GM19463 (cell line): ENCODE results near the gene ENTPD2.

ENCODE experiments used
- ATAC-seq: cut with Tn5 transposase; IDR thresholded peaks from one replicate; pipeline ENCODE4 v1.9.1; 2021; ENCODE audit warnings: mild to moderate bottlenecking, moderate library complexity; ENCODE audit not compliant: unreplicated experiment

Gene ENTPD2

GRCh38 chr9:137018761-137019559, 34.9 kb downstream of the ENTPD2 start:
- no peak for ATAC-seq

DNA sequence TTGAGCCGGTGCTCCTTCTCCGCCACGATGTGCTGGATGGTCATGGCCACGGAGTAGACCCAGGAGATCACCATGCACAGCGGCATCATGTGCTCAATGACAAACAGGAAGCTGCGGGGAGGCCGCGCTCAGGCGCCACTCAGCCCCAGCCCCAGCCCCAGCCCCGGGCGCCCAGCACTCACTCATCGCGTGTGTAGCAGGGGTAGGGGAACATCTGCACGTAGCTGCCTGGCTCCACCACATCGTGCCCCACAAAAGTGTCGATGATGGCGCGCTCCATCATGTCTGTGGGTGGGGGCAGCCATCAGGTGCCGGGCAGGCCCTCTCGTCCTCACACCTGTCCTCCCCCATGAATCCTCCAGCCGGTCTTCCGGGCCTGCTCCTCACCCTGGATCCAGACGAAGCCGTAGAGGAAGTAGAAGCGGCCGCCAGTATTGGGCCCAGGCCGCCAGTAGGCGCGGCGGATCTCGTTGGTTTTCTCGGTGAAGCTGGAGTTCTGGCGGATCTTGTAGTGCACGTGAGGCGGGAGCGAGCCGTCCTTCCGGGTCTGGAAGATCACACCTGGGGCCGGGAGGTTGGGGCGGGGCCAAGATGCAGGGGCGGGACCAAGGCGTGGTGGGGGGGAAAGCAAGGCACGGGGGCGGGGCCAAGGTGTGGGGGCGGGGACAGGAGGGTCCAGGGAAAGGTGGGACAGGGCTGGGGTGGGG, 35.9 kb downstream of the ENTPD2 start:
- ATAC-seq, result no peak

- no peak for ATAC-seq
These were observed 36.8 kb downstream of the ENTPD2 start for GRCh38 chr9:137017071-137017470.

DNA sequence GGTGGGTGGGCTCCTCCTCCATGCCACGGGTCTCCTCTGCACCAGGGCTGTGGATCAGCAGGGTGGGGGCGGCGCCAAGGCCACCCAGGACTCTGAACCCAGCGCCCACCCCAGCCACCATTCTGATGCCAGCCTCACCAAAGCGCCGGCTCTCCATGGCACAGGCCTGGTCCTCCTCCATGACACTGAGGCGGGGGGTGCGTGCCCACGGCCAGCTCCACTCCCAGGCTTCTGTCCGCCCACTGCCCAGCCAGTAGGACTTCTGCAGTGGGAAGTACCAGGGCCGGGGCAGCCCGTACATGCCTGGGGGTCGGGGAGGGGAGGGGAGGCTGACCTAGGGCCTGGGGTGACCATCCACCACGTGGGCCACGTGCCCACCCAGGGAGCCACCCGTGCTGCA, 37.4 kb downstream of the ENTPD2 start:
- no peak for ATAC-seq

GRCh38 chr9:137015976-137016375, 37.9 kb downstream of the ENTPD2 start:
- ATAC-seq, result no peak

- ATAC-seq, result no peak
These were observed 38.3 kb downstream of the ENTPD2 start for GRCh38 chr9:137015540-137015930.

GRCh38 chr9:137014776-137015539, 38.9 kb downstream of the ENTPD2 start:
- no peak for ATAC-seq

GRCh38 chr9:137014166-137014565, 39.7 kb downstream of the ENTPD2 start:
- no peak for ATAC-seq

- ATAC-seq, result no peak
These were observed 40.3 kb downstream of the ENTPD2 start for GRCh38 chr9:137013571-137013940.

DNA sequence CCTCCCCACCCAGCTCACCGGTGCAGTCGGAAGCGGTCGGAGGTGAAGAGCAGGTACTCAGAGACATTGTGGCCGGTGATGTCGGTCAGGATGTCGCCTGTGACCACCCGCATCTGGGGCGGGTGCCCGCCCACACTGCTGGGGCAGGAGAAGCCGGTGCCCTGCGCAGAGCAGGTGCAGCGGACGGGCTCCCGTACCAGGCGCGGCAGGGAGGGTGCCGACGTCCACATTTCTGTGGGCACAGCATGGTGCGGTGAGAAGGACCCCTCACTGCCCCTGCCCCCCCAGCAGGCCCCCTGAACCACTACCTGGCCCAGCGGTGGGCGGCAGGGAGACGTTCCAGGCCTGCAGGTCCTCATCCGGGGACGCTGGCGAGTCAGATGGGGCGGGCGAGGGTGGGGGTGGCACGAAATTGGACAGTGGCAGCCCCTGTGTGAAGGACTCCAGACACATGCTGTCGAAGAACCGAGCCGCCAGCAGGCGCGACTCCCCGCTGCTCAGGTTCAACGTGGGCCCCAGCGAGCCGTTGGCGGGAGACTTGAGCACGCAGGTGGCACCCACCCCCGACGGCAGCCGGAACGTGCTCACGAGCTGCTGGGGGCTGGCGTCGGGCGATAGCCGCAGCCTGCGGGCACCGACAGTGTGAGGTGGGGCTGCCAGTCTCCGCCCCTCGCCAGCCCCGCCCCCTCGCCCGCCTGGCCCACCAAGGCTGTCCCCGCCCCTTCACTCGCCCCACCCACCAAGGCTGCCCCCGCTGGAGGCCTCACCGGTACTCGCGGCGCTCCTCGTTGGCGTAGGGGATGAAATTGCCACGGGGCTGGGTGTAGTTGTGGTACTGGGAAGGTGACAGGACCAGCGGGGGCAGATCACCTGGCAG, 40.9 kb downstream of the ENTPD2 start:
- ATAC-seq, result no peak

DNA sequence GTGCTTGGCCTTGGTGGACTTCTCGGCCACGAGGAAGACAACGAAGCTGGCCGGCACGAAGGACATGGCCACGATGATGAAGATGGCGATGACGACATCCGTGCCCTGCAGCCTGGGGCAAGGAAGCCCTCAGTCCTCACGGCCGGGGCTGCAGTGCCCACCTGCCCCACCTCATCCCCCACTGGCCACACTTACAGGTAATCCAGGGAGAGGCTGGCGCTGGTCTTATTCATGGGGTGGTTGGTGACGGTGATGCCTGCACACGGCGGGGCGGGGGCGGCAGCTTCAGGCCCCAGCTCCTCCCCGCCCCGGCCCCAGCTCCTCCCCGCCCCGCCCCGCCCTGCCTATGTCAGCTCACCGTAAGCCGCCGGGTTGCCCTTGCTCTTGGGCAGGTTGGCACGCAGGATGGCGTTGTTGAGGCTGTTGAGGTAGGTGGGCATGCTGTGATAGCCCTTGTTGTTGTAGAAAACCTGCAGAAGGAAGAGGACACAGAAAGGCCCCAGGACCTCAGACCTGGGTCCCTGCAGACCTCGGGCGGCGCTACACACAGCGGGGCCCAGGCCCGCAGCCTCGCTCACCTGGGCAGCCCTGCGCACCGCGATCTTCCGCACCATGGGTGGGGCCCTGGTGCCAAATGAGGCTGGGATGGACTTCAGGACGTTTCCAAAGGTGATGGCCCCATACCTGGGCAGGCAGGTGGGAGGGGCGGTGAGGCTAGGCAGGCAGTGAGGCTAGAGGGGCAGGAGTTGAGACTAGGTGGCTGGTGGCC, 41.8 kb downstream of the ENTPD2 start:
- no peak for ATAC-seq

- no peak for ATAC-seq
These were observed 42.7 kb downstream of the ENTPD2 start for GRCh38 chr9:137011156-137011555.

GRCh38 chr9:137009938-137010732, 43.7 kb downstream of the ENTPD2 start:
- no peak for ATAC-seq

GRCh38 chr9:137009217-137009616, 44.6 kb downstream of the ENTPD2 start:
- no peak for ATAC-seq

DNA sequence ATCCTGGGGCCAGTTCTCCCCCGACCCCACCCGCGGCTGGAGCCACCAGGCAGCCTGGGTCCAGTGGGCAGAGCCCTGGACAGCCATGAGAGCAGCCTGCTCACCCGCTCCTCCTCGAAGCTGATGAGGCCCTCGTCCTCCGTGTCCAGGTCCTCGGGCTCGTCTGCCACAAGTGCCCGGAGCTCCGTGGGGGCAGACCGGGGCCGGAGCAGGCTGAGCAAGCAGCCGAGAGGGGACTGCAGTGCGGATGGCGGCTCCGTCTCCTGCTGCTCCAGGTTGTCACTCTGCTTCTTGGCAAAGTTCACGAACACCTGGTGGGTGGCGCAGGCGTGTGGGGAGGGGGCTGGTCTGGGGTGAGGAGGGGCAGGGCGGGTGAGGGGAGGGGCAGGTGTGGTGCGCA, 45.5 kb downstream of the ENTPD2 start:
- ATAC-seq, result no peak

DNA sequence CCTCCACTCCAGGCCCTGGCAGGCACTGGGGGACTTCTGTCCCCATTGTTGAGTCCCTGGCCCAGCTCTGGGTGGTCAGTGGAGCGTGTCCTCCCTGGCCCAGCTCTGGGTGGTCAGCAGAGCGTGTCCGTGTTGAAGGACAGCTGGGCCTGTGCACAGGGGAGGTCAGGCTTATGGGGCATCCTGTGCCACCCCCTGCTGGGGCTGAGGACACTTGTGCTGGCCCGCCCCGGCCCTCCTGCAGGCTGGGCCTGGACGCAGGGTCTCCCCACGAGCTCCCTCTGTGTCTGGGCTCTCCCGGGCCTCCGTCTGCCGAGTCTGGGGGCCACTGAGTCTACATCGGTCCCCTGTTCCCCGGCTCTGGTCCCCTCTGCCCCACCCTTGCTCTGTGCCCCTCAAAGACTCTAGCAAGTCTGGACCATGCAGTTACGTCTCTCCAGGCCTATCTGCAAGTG, 46.0 kb downstream of the ENTPD2 start:
- no peak for ATAC-seq

DNA sequence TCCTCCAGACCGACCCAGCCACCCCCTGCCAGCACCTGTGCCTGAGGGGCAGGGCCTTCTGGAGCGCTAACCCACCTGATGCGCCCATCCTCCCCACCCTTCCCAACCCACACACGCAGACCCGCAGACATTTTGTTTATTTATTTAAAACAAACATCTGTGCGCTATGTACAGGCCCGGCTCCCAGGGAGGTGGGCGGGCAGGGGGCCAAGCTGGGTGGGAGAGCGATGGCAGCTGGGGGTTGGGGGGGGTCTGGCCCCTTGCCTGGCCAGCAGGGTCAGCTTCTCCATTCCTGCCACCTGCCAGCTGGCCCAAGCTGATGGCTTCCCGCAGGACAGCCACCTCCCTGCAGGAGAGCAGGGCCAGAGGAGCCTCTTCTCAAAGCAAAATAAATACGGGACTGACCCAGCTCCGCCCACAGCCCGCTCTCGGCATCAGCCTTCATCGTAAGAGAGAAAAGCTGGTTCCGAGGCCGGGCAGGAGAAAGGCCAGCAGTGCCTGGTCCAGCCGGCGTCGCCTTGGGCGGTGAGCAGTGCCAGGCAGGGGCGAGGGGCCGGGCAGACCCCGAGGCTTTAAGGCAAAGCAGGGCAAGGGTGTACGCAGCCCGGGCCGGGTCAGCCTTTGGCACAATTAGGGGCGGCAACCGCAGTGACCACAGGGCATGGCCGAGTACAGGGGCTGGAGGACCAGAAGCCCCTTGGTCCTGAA, 46.6 kb downstream of the ENTPD2 start:
- ATAC-seq, result no peak
